Measurements from ENCODE around the gene HOXB3.

- no peak for TF ChIP-seq POLR2AphosphoS5 (IDR thresholded peaks at IDR 0.05)
- TF ChIP-seq POLR2A (IDR thresholded peaks at IDR 0.05), result no peak
Observed at GRCh38 chr17:48588528-48588927, 1.5 kb downstream of the HOXB3 start.

All from transverse colon (tissue), 3 donors.